HEK293 (cell line): Measurements from ENCODE around the gene TFR2.

Experiments used
- CTCF ChIP-seq: fragments of 450-650 bp; formaldehyde crosslinking; IDR thresholded peaks from 2 replicates; pipeline ENCODE4 v1.5.1; 2016; ENCODE audit warnings: missing biosample characterization, missing genetic modification characterization
- GLI2 ChIP-seq: fragments of 450-650 bp; formaldehyde crosslinking; IDR thresholded peaks from 2 replicates; pipeline ENCODE4; 2017; ENCODE audit warnings: missing biosample characterization, missing genetic modification characterization, low read depth, borderline replicate concordance
- MZF1 ChIP-seq: fragments of 450-650 bp; formaldehyde crosslinking; IDR thresholded peaks from 2 replicates; pipeline ENCODE4 v1.5.1; 2017; ENCODE audit warnings: missing biosample characterization, missing genetic modification characterization, borderline replicate concordance
- PRDM4 ChIP-seq: fragments of 450-650 bp; formaldehyde crosslinking; IDR thresholded peaks from 2 replicates; pipeline ENCODE4 v1.5.1; 2017; ENCODE audit warnings: missing biosample characterization, missing genetic modification characterization
- ZNF132 ChIP-seq: fragments of 450-650 bp; formaldehyde crosslinking; IDR thresholded peaks from 2 replicates; pipeline ENCODE4 v1.5.1; 2017; ENCODE audit warnings: missing biosample characterization, missing genetic modification characterization, borderline replicate concordance
- ZNF184 ChIP-seq: fragments of 450-650 bp; IDR thresholded peaks from 2 replicates; pipeline ENCODE4 v1.5.1; 2018; ENCODE audit warnings: missing biosample characterization, mild to moderate bottlenecking, missing genetic modification characterization
- ZNF274 ChIP-seq, 2 experiments: fragments of 200-500 bp in 1 of 2; fragments of 450-650 bp in 1 of 2; sonication (Bioruptor generic) in 1 of 2; formaldehyde crosslinking in 1 of 2; IDR thresholded peaks; 2 replicates each; pipeline versions ENCODE4 v1.5.1 to v1.6.1; 2014 to 2016; ENCODE audit warnings: borderline replicate concordance in 1 of 2, inconsistent platforms in 1 of 2, low read length in 1 of 2, missing biosample characterization in 1 of 2, missing genetic modification characterization in 1 of 2

GRCh38 chr7:100626055-100626454, 15.3 kb downstream of the TFR2 start:
- TF ChIP-seq CTCF (tag by site-specific recombination) = no peak
- no peak for TF ChIP-seq ZNF132 (tag by site-specific recombination)
- no peak for TF ChIP-seq PRDM4 (tag by site-specific recombination)
- no peak for TF ChIP-seq ZNF274 (IDR thresholded peaks at IDR 0.05; ENCODE audit: low read length)
- TF ChIP-seq ZNF274 (tag by site-specific recombination; IDR thresholded peaks at IDR 0.05; ENCODE audit: borderline replicate concordance) = no peak
- TF ChIP-seq MZF1 (tag by site-specific recombination) = no peak
- no peak for TF ChIP-seq ZNF184 (tag by site-specific recombination)
- no peak for TF ChIP-seq GLI2 (tag by site-specific recombination)
